Panc1 (cell line): Measurements from ENCODE around the gene MAGI1. TPM values are rescaled to one million over a fixed set of nuclear protein-coding genes. Genes with fewer than 3 reads are reported as not detected.

Experiments
- ATAC-seq: fragments of 200-7000 bp; cut with Tn5 transposase; 2 replicates; pipeline ENCODE4 v1.9.1; 2020; ENCODE audit warnings: mild to moderate bottlenecking, moderate library complexity
- BruUV-seq: library from RNA; stranded (reverse); fragments of 400-500 nt; replicated peaks from 2 replicates; lab custom pipeline; 2021; lab: Mats Ljungman, UMichigan
- CTCF ChIA-PET: fragments of 300-600 bp; sonication (Branson Sonifier 250); formaldehyde crosslinking; loops from one replicate; lab custom pipeline; 2022; ENCODE audit warnings: antibody characterized with exemption; lab: Charles Lee
- POLR2A ChIA-PET: fragments of 300-600 bp; sonication (Branson Sonifier 250); formaldehyde crosslinking; loops from one replicate; lab custom pipeline; 2022; ENCODE audit warnings: antibody characterized with exemption; lab: Charles Lee
- DNase-seq: peaks from one replicate; pipeline ENCODE4 v3.0.0-alpha.2; 2010; ENCODE audit warnings: low read depth, low spot score
- H3K27ac ChIP-seq: 2 replicates; pipeline ENCODE4 v1.5.1; 2011; ENCODE audit warnings: mild to moderate bottlenecking, low read length, inconsistent platforms
- H3K27me3 ChIP-seq: fragments of 200-500 bp; sonication (Bioruptor generic); 2 replicates; pipeline ENCODE4 v1.6.0; 2014; ENCODE audit warnings: low read length, inconsistent platforms; ENCODE audit not compliant: control insufficient read depth, insufficient read depth
- H3K36me3 ChIP-seq: fragments of 200-500 bp; sonication (Bioruptor generic); 2 replicates; pipeline ENCODE4 v1.5.1; 2014; ENCODE audit warnings: inconsistent platforms, mild to moderate bottlenecking, low read length, moderate library complexity; ENCODE audit not compliant: control insufficient read depth, insufficient read depth
- H3K4me1 ChIP-seq: 2 replicates; pipeline ENCODE4 v1.5.1; 2011; ENCODE audit warnings: inconsistent platforms, mild to moderate bottlenecking, low read length, moderate library complexity; ENCODE audit not compliant: control insufficient read depth, insufficient read depth
- H3K4me3 ChIP-seq, 2 experiments: 2 replicates each; pipeline ENCODE4 v1.5.1; 2011 to 2012; ENCODE audit warnings: low read depth in 2 of 2, low read length in 2 of 2, mild to moderate bottlenecking in 2 of 2, inconsistent platforms in 1 of 2, moderate library complexity in 1 of 2
- H3K9me3 ChIP-seq: fragments of 200-500 bp; sonication (Bioruptor generic); 2 replicates; pipeline ENCODE4 v1.5.1; 2014; ENCODE audit warnings: low read depth, mild to moderate bottlenecking, inconsistent platforms, low read length, moderate library complexity; ENCODE audit not compliant: control insufficient read depth, insufficient read depth
- POLR2AphosphoS5 ChIP-seq: IDR thresholded peaks from 2 replicates; pipeline ENCODE4 v1.6.1; 2012; ENCODE audit warnings: mild to moderate bottlenecking, low read depth, low read length, moderate library complexity
- SIN3A ChIP-seq: IDR thresholded peaks from 2 replicates; pipeline ENCODE4 v1.6.1; 2012; ENCODE audit warnings: low read depth, mild to moderate bottlenecking, low read length, moderate library complexity, borderline replicate concordance; ENCODE audit not compliant: insufficient read depth
- TCF7L2 ChIP-seq: IDR thresholded peaks from 2 replicates; pipeline ENCODE4 v1.6.1; 2011; ENCODE audit warnings: mild to moderate bottlenecking, low read depth, low read length, inconsistent platforms
- in situ Hi-C: cut with HindIII; loops from 2 replicates; pipeline ENCODE4 v1.10.0; 2016; ENCODE audit warnings: low sequenced_read_pairs, low pct_unique_long_range_greater_than_20kb
- intact Hi-C: fragments of 100-400 bp; cut with micrococcal nuclease; formaldehyde crosslinking; loops from one replicate; pipeline ENCODE4 v1.10.0; 2022; ENCODE audit not compliant: unreplicated experiment
- total RNA-seq: library from RNA; stranded (reverse); gene quantifications from one replicate; pipeline ENCODE4 v1.2.1, GENCODE V29; 2021; ENCODE audit not compliant: unreplicated experiment
- TF ChIP-seq, protein P1 (sequence below), 2 experiments: IDR thresholded peaks; 2 replicates each; pipeline ENCODE4 v1.6.1; 2011 to 2012; ENCODE audit warnings: low read depth in 2 of 2, control low read depth in 1 of 2, low read length in 1 of 2, mild to moderate bottlenecking in 1 of 2, moderate library complexity in 1 of 2; ENCODE audit not compliant: insufficient read depth in 1 of 2
- TF ChIP-seq, protein P2 (sequence below): fragments of 450-650 bp; IDR thresholded peaks from 2 replicates; pipeline ENCODE4 v1.5.1; 2017; ENCODE audit warnings: mild to moderate bottlenecking

The MAGI1 gene
- total RNA-seq, 1 experiment from 2014 or later: 9.5 TPM

DNA sequence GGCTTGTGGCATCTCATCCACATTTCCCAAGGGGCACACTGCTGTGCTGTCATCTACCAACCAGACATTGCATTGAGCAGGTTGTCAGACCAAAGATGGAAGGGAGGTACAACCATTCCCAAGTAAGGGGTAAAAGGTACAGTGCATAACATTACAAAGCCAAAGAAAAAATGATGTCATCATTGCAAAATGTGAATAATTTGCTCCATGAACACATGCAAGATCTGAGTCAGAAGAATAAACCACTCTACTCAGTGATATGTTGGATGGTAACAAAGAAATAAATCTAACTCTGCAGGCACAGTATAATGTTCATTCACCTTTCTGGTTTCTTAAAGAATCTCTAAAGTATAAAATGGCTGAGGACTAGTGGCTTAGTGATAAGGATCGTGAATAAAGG lies 202.7 kb downstream of the MAGI1 start:
- ATAC-seq: no peak
- TF ChIP-seq SIN3A: no peak
- TF ChIP-seq, protein P1, sequence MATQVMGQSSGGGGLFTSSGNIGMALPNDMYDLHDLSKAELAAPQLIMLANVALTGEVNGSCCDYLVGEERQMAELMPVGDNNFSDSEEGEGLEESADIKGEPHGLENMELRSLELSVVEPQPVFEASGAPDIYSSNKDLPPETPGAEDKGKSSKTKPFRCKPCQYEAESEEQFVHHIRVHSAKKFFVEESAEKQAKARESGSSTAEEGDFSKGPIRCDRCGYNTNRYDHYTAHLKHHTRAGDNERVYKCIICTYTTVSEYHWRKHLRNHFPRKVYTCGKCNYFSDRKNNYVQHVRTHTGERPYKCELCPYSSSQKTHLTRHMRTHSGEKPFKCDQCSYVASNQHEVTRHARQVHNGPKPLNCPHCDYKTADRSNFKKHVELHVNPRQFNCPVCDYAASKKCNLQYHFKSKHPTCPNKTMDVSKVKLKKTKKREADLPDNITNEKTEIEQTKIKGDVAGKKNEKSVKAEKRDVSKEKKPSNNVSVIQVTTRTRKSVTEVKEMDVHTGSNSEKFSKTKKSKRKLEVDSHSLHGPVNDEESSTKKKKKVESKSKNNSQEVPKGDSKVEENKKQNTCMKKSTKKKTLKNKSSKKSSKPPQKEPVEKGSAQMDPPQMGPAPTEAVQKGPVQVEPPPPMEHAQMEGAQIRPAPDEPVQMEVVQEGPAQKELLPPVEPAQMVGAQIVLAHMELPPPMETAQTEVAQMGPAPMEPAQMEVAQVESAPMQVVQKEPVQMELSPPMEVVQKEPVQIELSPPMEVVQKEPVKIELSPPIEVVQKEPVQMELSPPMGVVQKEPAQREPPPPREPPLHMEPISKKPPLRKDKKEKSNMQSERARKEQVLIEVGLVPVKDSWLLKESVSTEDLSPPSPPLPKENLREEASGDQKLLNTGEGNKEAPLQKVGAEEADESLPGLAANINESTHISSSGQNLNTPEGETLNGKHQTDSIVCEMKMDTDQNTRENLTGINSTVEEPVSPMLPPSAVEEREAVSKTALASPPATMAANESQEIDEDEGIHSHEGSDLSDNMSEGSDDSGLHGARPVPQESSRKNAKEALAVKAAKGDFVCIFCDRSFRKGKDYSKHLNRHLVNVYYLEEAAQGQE (IDR thresholded peaks at IDR 0.05; ENCODE audit: insufficient read depth in 1 of 2, low read depth in 2 of 2, low read length in 1 of 2): no peak
- no peak for TF ChIP-seq TCF7L2
- TF ChIP-seq, protein P2, sequence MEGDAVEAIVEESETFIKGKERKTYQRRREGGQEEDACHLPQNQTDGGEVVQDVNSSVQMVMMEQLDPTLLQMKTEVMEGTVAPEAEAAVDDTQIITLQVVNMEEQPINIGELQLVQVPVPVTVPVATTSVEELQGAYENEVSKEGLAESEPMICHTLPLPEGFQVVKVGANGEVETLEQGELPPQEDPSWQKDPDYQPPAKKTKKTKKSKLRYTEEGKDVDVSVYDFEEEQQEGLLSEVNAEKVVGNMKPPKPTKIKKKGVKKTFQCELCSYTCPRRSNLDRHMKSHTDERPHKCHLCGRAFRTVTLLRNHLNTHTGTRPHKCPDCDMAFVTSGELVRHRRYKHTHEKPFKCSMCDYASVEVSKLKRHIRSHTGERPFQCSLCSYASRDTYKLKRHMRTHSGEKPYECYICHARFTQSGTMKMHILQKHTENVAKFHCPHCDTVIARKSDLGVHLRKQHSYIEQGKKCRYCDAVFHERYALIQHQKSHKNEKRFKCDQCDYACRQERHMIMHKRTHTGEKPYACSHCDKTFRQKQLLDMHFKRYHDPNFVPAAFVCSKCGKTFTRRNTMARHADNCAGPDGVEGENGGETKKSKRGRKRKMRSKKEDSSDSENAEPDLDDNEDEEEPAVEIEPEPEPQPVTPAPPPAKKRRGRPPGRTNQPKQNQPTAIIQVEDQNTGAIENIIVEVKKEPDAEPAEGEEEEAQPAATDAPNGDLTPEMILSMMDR: no peak
- no peak for TF ChIP-seq POLR2AphosphoS5
- no peaks in the 10 kb centered on the region for H3K9me3 ChIP-seq
- H3K27ac ChIP-seq: no peak overlapping the region
- in situ Hi-C loops: no loop called here
- no peaks in the 10 kb centered on the region for H3K36me3 ChIP-seq
- H3K4me3 ChIP-seq: no peak overlapping the region
- POLR2A ChIA-PET: no interaction called here
- intact Hi-C loops: no loop called here
- BruUV-seq: no TSS peak
- no peak for DNase-seq
- CTCF ChIA-PET: no interaction called here
- no peaks in the 10 kb centered on the region for H3K27me3 ChIP-seq
- no peaks in the 10 kb centered on the region for H3K4me1 ChIP-seq

DNA sequence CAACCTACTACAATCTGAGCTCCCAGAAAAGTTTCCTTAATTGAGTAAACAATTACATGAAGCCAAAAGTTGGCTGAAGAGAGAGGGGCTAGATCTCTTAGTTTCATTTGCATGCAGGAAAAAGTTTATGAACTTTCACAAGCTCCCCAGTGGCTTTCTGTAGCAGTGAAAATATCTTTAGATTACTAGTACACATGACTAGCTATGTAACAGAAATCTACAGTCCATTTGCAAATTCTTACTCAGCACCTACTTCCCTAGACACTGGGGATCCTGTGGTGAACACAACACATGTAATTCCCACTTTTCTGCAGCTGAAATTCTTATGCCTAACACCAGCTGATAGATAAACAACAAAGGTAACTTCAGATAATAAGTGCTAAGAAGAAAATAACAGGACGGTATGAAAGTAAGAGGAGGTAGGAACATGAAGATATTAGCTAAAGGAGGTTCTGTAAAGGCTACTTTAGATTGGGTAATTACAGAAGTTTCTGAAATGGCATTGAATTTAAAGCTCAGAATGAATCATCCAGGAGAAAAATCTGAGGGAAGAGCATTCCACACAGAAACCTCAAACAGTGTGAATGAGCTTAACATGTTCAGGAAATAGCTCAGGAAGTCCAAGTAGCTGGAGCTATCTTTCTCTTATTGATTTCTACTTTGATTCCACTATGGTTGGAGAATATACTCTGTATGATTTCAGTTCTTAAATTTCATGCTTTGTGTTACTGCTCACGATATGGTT lies 204.8 kb downstream of the MAGI1 start:
- H3K4me1 ChIP-seq: no peaks in the 10 kb centered on the region
- H3K27me3 ChIP-seq: no peaks in the 10 kb centered on the region
- no peak for ATAC-seq
- in situ Hi-C loops (no loop called here), intact Hi-C loops (no loop called here)
- no peaks in the 10 kb centered on the region for H3K9me3 ChIP-seq
- DNase-seq: no peak
- H3K36me3 ChIP-seq: no peaks in the 10 kb centered on the region
- BruUV-seq: no TSS peak
- CTCF ChIA-PET: no interaction called here
- POLR2A ChIA-PET: no interaction called here
- TF ChIP-seq SIN3A (no peak), POLR2AphosphoS5 (no peak), TCF7L2 (no peak)
- TF ChIP-seq, protein P1 (IDR thresholded peaks at IDR 0.05; ENCODE audit: insufficient read depth in 1 of 2, low read depth in 2 of 2, low read length in 1 of 2): no peak
- TF ChIP-seq, protein P2: no peak
- H3K4me3 ChIP-seq: no peak overlapping the region
- no peak overlapping the region for H3K27ac ChIP-seq
